ENCODE measurements around the gene NXN.
"Not testable (repeated sequence)": the region's sequence is repeated elsewhere in the genome, so short reads cannot be mapped to it uniquely, and the experiment has no call there.

Gene NXN

DNA sequence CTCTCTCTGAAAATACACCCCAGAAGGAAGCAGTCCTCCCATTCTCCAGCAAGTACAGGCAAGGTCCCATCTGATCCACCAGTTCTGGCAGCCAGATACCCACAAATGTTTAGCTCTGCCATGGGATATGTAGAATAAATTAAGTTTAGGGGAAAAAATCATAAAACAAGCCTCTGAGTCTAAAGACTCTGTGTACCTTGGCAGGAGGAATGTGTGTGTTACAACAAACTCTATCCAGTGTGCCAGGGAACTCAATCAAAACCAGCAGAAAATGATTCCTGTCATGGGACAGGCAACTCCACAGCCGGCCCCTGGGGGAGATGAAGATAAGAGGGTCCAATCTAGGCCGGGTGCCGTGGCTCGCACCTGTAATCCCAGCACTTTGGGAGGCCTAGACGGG, 124.0 kb downstream of the NXN start:
- DNase-seq = no peak

GRCh38 chr17:852850-853249, 126.7 kb downstream of the NXN start:
- DNase-seq = not testable (repeated sequence)

GRCh38 chr17:852349-852748, 127.2 kb downstream of the NXN start:
- no peak for DNase-seq

- DNase-seq = no peak
Observed at GRCh38 chr17:851924-852323, 127.7 kb downstream of the NXN start.

DNA sequence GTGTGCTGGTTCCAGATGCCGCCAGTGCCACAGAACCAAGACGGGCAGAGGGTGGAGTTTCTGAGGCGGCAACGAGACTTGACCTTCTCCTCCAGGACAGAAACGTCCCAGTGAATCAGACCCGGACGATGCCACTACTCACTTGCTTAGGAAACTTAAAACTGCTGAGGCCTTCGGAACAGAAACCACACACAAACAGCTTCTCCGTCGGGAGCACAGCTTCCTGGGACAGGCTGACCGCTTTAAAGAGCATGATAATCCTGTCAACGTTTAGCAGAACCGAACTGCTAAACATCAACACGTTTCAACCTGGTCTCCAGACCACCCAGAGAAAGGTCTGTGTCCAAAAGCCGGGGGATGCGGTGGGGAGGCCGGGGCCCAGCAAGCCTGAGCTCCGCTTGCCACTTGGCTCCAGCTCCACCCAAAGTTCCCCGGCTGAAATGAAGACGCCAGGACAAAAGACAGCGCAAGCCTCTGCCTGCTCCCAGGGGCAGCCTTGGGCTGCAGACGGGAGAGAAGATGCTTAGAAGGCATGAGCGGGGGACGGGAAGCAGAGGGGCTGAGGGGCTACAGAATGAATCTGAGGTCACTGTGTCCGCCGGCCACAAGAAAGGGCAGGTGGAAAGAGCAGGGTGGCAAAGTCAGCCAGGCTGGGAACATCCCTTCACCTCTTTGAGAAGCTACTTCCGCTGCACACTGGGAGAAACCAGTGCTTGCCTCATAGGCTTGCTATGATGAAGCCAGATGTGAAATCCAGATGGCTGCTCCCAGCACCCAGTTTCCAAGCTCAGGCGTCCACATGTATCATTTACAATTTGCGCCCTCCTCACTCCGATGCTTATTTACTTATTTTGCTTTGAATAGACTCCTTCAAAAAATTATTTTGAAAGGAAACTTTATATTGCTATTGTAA, 128.5 kb downstream of the NXN start:
- DNase-seq = no peak

GRCh38 chr17:850086-850850, 129.3 kb downstream of the NXN start:
- DNase-seq = no peak

DNA sequence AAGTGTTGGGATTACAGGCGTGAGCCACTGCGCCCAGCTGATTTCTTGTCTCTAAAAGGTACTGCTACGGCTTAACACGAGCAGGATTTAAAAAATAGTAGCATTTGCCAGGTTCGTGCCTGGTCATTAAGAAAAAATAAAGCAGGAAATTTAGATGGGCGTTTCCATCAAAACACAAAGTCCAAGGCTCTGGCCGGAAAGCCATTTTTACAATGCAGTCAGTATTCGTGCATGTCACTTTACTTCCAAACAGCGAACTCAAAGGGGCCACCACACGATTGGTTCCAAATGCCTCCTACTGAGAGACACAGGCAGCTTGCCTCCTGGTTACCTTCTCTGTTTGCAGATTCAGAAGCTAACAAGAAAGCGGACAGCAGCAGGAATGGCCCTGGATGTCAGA, 131.2 kb downstream of the NXN start:
- no peak for DNase-seq

- no peak for DNase-seq
Observed at GRCh38 chr17:846901-847843, 132.4 kb downstream of the NXN start.

GRCh38 chr17:841313-841712, 138.3 kb downstream of the NXN start:
- DNase-seq = no peak

DNA sequence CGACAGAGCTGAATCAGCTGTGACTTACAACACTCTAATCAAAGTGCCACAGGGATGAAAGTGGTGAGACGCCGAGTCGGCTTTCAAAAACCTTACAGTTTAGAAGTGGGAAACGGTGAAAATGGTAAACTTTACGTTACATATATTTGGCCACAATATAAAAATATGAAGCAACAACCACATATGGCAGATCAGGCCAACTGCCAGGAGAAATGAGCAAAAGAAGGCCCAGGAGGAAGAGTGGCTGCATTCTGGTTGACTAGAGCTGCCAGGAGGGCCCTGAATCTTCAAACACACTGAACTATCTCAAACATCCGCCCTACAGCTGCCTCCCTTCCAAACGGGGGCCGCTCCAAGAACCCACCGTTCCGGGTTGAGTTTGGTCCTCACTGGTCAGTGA, 141.1 kb downstream of the NXN start:
- no peak for DNase-seq

- DNase-seq = no peak
Observed at GRCh38 chr17:836151-836550, 143.4 kb downstream of the NXN start.

GRCh38 chr17:835721-836120, 143.9 kb downstream of the NXN start:
- not testable (repeated sequence) for DNase-seq

DNA sequence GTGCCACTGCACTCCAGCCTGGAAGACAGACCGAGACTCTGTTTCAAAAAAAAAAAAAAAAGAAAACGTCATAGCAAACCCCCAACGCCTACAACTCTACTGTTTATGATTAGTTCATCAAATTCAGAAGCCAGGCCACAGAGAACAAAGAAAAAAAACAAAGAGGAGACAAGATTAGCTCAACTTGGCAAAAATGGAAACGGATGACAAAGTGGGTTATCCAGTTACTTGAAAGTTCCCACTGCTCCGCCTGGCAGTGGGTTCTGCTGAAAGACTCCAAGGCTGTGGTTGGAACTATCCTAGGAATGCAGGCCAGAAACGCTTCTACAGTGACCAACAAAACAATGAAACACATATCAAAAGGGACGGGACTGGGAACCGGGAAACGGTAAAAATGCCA, 144.3 kb downstream of the NXN start:
- no peak for DNase-seq

- DNase-seq = no peak
Observed at GRCh38 chr17:834136-834535, 145.4 kb downstream of the NXN start.

DNA sequence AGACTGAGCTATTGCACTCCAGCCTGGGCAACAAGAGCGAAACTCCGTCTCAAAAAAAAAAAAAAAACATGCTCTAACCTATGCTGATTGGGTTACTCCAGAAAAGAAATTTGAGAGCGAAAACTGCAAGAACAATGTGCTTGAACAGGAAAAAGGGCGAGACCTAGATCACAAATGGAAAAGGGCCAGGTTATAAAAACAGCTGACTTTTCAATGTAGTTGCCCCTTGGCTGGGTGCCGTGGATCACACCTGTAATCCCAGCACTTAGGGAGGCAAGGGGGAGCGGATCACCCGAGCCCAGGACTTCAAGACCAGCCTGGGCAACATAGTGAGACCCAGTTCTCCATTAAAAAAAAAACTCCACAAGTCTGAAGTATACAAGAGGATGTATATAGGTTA, 148.6 kb downstream of the NXN start:
- DNase-seq = no peak

DNA sequence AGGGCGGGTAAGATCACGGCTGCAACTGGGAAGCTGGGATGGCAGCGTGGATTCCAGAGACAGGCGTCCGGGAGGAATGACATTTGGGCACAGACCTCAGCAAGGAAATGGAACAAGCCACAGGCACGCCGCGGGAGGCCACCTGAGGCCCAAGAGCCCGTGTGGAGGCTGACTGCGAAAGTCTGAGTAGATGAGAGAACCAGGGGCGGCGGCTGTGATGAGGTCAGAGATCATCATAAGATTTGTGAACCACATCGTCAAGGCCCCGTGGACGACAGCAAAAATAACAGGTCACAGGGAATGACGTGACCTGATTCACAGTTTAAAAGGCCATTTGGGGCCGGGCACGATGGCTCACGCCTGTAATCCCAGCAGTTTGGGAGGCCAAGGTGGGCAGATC, 149.2 kb downstream of the NXN start:
- no peak for DNase-seq

- not testable (repeated sequence) for DNase-seq
Observed at GRCh38 chr17:829614-830013, 150.0 kb downstream of the NXN start.

DNA sequence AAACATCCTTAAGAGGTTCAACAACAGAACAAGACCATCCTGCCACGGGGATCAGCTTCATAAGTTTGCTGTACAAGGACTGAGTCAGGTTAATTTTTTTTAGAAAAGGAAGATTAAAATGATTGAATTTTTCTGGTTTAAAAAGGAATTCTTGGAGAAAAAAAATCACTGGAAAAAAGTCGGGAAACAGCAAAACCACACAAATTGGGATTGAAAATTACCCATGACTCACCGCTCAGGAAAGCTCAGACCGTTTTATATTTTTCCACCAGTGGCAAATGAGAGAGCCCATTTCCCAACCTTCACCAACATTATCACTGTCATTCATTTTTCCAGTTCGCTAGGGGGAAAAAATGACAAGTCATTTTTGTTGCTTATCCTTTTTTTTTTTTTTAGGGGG, 150.8 kb downstream of the NXN start:
- no peak for DNase-seq

DNA sequence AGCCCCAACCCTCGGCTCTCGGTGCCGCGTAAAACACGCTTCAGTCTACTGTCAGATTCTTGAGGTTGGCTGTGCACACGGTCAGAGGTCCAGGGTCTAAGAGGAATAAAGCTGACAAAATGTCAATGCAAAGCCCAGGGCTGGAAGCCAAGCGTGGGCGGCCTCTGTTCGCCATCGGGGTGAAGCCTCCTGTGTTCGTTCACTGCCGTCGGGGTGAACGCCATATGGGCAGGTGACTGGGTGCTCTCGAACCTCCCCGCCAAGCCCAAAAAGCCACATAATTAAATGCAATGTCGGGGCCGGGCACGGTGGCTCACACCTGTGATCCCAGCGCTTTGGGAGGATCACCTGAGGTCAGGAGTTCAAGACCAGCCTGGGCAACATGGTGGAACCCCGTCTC, 152.8 kb downstream of the NXN start:
- no peak for DNase-seq

- no peak for DNase-seq
Observed at GRCh38 chr17:825216-825615, 154.4 kb downstream of the NXN start.

DNA sequence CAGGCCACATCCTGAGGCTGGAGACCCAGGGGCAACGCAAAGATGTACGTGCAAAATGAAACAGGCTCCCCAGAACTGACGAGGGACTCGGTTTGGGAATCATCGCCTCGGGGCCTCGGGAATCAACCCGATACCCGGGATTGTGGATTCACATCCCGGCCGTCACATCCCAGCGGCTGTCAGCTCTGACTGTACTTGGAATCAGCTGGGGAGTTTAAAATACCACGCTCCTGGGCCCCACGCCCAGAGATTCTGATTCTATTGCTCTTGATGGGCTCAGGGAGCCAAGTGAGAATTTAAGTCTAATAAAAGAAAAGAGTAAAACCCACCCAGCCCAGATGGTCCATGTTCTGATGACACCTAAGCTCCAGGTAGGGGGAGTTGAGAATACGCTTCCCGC, 155.2 kb downstream of the NXN start:
- no peak for DNase-seq

DNA sequence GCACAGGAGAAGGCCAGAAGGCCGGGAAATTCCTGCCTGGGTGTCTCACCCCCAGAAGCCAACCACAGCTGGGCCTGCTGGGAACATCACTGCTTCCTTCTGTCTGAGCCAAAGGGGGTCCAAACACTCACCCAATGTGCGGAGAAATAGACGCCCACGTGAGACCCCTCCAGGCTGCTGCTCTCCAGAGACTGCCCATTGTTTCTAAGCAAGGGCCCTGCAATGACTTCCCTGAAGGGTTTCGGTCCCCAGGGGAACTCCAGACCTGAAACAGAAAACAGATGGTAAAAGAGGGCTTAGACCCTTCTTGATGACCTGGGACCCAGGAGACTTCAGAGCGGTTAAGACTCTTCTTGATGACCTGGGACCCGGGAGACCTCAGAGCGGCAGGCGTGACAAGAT, 156.1 kb downstream of the NXN start:
- no peak for DNase-seq

- DNase-seq = no peak
Observed at GRCh38 chr17:819251-819650, 160.3 kb downstream of the NXN start.
